HUES6 (cell line): ENCODE results near the gene VEGFB.

Source experiments
- H3K27ac ChIP-seq: 2 replicates; pipeline ENCODE4 v1.7.0; 2013; ENCODE audit warnings: low read depth, mild to moderate bottlenecking, low read length, inconsistent platforms
- H3K27me3 ChIP-seq: 2 replicates; pipeline ENCODE4 v1.6.1; 2013; ENCODE audit warnings: low read length; ENCODE audit not compliant: control insufficient read depth, insufficient read depth
- H3K36me3 ChIP-seq: 2 replicates; pipeline ENCODE4 v1.6.1; 2013; ENCODE audit warnings: low read length; ENCODE audit not compliant: control insufficient read depth, insufficient read depth
- H3K4me1 ChIP-seq: 2 replicates; pipeline ENCODE4 v1.6.1; 2013; ENCODE audit warnings: low read length; ENCODE audit not compliant: control insufficient read depth, insufficient read depth
- H3K4me3 ChIP-seq: 2 replicates; pipeline ENCODE4 v1.5.1; 2013; ENCODE audit warnings: low read depth, low read length
- H3K9ac ChIP-seq: one replicate; pipeline ENCODE4 v1.6.1; 2013; ENCODE audit warnings: mild to moderate bottlenecking, low read length
- H3K9me3 ChIP-seq: 2 replicates; pipeline ENCODE4 v1.6.1; 2013; ENCODE audit warnings: low read depth, low read length; ENCODE audit not compliant: control insufficient read depth, insufficient read depth

The VEGFB gene

GRCh38 chr11:64287676-64288352 is 53.4 kb downstream of the VEGFB start:
- peaks cover 9% of the 10 kb centered on the region; the same call in 1 of the 2 replicates for H3K4me1 ChIP-seq
- H3K27ac ChIP-seq: no peak overlapping the region
- no peak overlapping the region for H3K4me3 ChIP-seq
- 0 out of 2 replicates have a peak, but pooled peaks cover 2% of the 10 kb centered on the region for H3K36me3 ChIP-seq
- no peak overlapping the region for H3K9ac ChIP-seq
- peaks cover 47% of the 10 kb centered on the region for H3K27me3 ChIP-seq
- H3K9me3 ChIP-seq: no peaks in the 10 kb centered on the region

DNA sequence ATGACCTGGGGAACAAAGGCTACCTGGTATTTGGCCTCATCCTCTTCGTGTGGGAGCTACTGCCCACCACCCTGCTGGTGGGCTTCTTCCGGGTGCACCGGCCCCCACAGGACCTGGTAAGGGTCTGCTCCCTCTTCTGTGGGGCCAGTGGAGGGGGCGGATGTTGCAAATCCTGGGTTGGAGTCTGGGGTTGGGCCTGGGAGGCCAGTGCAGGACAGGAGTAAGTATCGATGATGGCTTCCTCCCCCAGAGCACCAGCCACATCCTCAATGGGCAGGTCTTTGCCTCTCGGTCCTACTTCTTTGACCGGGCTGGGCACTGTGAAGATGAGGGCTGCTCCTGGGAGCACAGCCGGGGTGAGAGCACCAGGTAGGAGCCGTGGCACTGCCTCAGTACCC is 54.0 kb downstream of the VEGFB start:
- H3K4me3 ChIP-seq: no peak overlapping the region
- peaks cover 52% of the 10 kb centered on the region for H3K27me3 ChIP-seq
- no peaks in the 10 kb centered on the region for H3K9me3 ChIP-seq
- H3K27ac ChIP-seq: no peak overlapping the region
- no peak overlapping the region for H3K9ac ChIP-seq
- 0 out of 2 replicates have a peak, but pooled peaks cover 2% of the 10 kb centered on the region for H3K36me3 ChIP-seq
- peaks cover 9% of the 10 kb centered on the region; the same call in 1 of the 2 replicates for H3K4me1 ChIP-seq
